ENCODE data around the gene BRCA2. TPM values are rescaled to one million over a fixed set of nuclear protein-coding genes. Genes with fewer than 3 reads are reported as not detected.

Gene BRCA2
- total RNA-seq, 1 donor from 2014 or later: 0.38 TPM

- TF ChIP-seq CTCF (IDR thresholded peaks at IDR 0.05; ENCODE audit: borderline replicate concordance): no peak
- Histone ChIP-seq H3K27ac (replicated peaks) (no peak overlapping the region), H3K4me1 (peaks cover 15% of the 10 kb centered on the region), H3K27me3 (ENCODE audit: low read depth) (no peaks in the 10 kb centered on the region), H3K9me3 (replicated peaks) (no peaks in the 10 kb centered on the region), H3K36me3 (peaks cover 10% of the 10 kb centered on the region), H3K4me3 (no peak overlapping the region)
- intact Hi-C loops (cut with micrococcal nuclease): no loop called here
- DNase-seq: no peak
These were observed 130.2 kb downstream of the BRCA2 start for GRCh38 chr13:32445461-32445860.

GRCh38 chr13:32446220-32446619 is 130.9 kb downstream of the BRCA2 start:
- intact Hi-C loops (cut with micrococcal nuclease): no loop called here
- H3K27ac ChIP-seq (replicated peaks): no peak overlapping the region

GRCh38 chr13:32446773-32447465 is 131.6 kb downstream of the BRCA2 start:
- no peak for TF ChIP-seq CTCF (IDR thresholded peaks at IDR 0.05; ENCODE audit: borderline replicate concordance)
- intact Hi-C loops (cut with micrococcal nuclease): no loop called here
- no peak overlapping the region for H3K27ac ChIP-seq (replicated peaks)

More at GRCh38 chr13:32446220-32446619, 130.9 kb downstream of the BRCA2 start:
- DNase-seq: no peak
- Histone ChIP-seq H3K27me3 (ENCODE audit: low read depth) (no peaks in the 10 kb centered on the region), H3K4me1 (peaks cover 15% of the 10 kb centered on the region), H3K9me3 (replicated peaks) (no peaks in the 10 kb centered on the region), H3K4me3 (no peak overlapping the region), H3K36me3 (peaks cover 10% of the 10 kb centered on the region)
- TF ChIP-seq CTCF (IDR thresholded peaks at IDR 0.05; ENCODE audit: borderline replicate concordance): no peak

GRCh38 chr13:32447894-32448623 is 132.8 kb downstream of the BRCA2 start:
- DNase-seq: no peak
- Histone ChIP-seq H3K9me3 (replicated peaks) (peaks cover 17% of the 10 kb centered on the region), H3K4me3 (no peak overlapping the region), H3K36me3 (peaks cover 23% of the 10 kb centered on the region), H3K27me3 (ENCODE audit: low read depth) (no peaks in the 10 kb centered on the region), H3K27ac (replicated peaks) (no peak overlapping the region), H3K4me1 (peaks cover 15% of the 10 kb centered on the region)
- intact Hi-C loops (cut with micrococcal nuclease): no loop called here
- no peak for TF ChIP-seq CTCF (IDR thresholded peaks at IDR 0.05; ENCODE audit: borderline replicate concordance)

More at GRCh38 chr13:32446773-32447465, 131.6 kb downstream of the BRCA2 start:
- no peak for DNase-seq
- H3K4me3 ChIP-seq: no peak overlapping the region
- peaks cover 15% of the 10 kb centered on the region for H3K4me1 ChIP-seq
- peaks cover 7% of the 10 kb centered on the region for H3K9me3 ChIP-seq (replicated peaks)
- no peaks in the 10 kb centered on the region for H3K27me3 ChIP-seq (ENCODE audit: low read depth)
- peaks cover 16% of the 10 kb centered on the region for H3K36me3 ChIP-seq

GRCh38 chr13:32448972-32449371 is 133.7 kb downstream of the BRCA2 start:
- DNase-seq: no peak
- intact Hi-C loops (cut with micrococcal nuclease): no loop called here
- TF ChIP-seq CTCF (IDR thresholded peaks at IDR 0.05; ENCODE audit: borderline replicate concordance): no peak
- Histone ChIP-seq H3K36me3 (peaks cover 25% of the 10 kb centered on the region), H3K4me3 (no peak overlapping the region), H3K4me1 (peaks cover 15% of the 10 kb centered on the region), H3K27me3 (ENCODE audit: low read depth) (no peaks in the 10 kb centered on the region), H3K27ac (replicated peaks) (no peak overlapping the region), H3K9me3 (replicated peaks) (peaks cover 17% of the 10 kb centered on the region)

Other genes with a start within 250 kb of the BRCA2 start
- gene ZAR1L, start 145 bp upstream of the BRCA2 start, total RNA-seq: not detected
- 4.6 TPM for gene N4BP2L1, start 112.6 kb downstream of the BRCA2 start, total RNA-seq
- 131 TPM for gene N4BP2L2, start 223.3 kb downstream of the BRCA2 start, total RNA-seq